Activated naive CD4-positive, alpha-beta T cell treated with anti-CD3 and anti-CD28 coated beads for 36 hours (primary cell): ENCODE measurements around the gene ZGLP1. TPM values are rescaled to one million over a fixed set of nuclear protein-coding genes. Genes with fewer than 3 reads are reported as not detected.
"Not testable (repeated sequence)": the region's sequence is repeated elsewhere in the genome, so short reads cannot be mapped to it uniquely, and the experiment has no call there.

ENCODE experiments used
- CTCF ChIA-PET: fragments of 350-600 bp; sonication (Branson Sonifier 250); formaldehyde crosslinking; loops from one replicate; lab custom pipeline; 2021; ENCODE audit warnings: antibody characterized with exemption; lab: Charles Lee
- DNase-seq: peaks from one replicate; pipeline ENCODE4 v3.0.0-alpha.2; 2020
- H3K27ac Mint-ChIP-seq: one replicate; pipeline ENCODE4 v1.8.0; 2021; ENCODE audit warnings: mild to moderate bottlenecking, mixed read lengths
- H3K27me3 Mint-ChIP-seq: one replicate; pipeline ENCODE4 v1.8.0; 2021; ENCODE audit warnings: low read depth, mixed read lengths
- H3K36me3 Mint-ChIP-seq: one replicate; pipeline ENCODE4 v1.8.0; 2021; ENCODE audit warnings: low read depth, mixed read lengths
- H3K4me1 Mint-ChIP-seq: one replicate; pipeline ENCODE4 v1.8.0; 2021; ENCODE audit warnings: low read depth, mixed read lengths
- H3K4me3 Mint-ChIP-seq: one replicate; pipeline ENCODE4 v1.8.0; 2021; ENCODE audit warnings: mild to moderate bottlenecking, moderate library complexity, mixed read lengths
- H3K9me3 Mint-ChIP-seq: one replicate; pipeline ENCODE4 v1.8.0; 2021; ENCODE audit warnings: mixed read lengths
- intact Hi-C: fragments of 100-400 bp; cut with micrococcal nuclease; formaldehyde crosslinking; loops from one replicate; pipeline ENCODE4 v1.15.1; 2023
- total RNA-seq, 2 experiments: library from RNA; stranded (reverse); gene quantifications; one replicate each; pipeline ENCODE4 v1.2.3, GENCODE V29; 2021

ZGLP1 gene
- total RNA-seq = 1 to 10 TPM in 1 of 2 experiments, under 1 TPM in 1; 0.86 to 1.1 TPM

- CTCF ChIA-PET = no interaction called here
- H3K36me3 Mint-ChIP-seq = peaks cover 8% of the 10 kb centered on the region
- no peak within 1 kb of the TSS for H3K27ac Mint-ChIP-seq
- intact Hi-C loops = no loop called here
- no peak within 1 kb of the TSS for H3K4me3 Mint-ChIP-seq
- H3K4me1 Mint-ChIP-seq = peaks cover 3% of the 10 kb centered on the region
- DNase-seq = no peak
- no peaks in the 10 kb centered on the region for H3K27me3 Mint-ChIP-seq
- no peaks in the 10 kb centered on the region for H3K9me3 Mint-ChIP-seq
Observed at GRCh38 chr19:10309423-10309822, at the start of gene ZGLP1. Gene ZGLP1 (minus strand): TSS chr19:10309815.

- Mint-ChIP-seq H3K4me3 (no peak overlapping the region), H3K36me3 (peaks cover 31% of the 10 kb centered on the region), H3K27me3 (no peaks in the 10 kb centered on the region), H3K27ac (no peak overlapping the region), H3K9me3 (no peaks in the 10 kb centered on the region), H3K4me1 (no peaks in the 10 kb centered on the region)
- DNase-seq = no peak
- CTCF ChIA-PET = no interaction called here
- intact Hi-C loops = no loop called here
Observed at GRCh38 chr19:10356431-10356830, 46.8 kb upstream of the ZGLP1 start.

GRCh38 chr19:10353793-10354391, 44.3 kb upstream of the ZGLP1 start:
- Mint-ChIP-seq H3K27ac (no peak overlapping the region), H3K36me3 (peaks cover 23% of the 10 kb centered on the region), H3K9me3 (no peaks in the 10 kb centered on the region), H3K4me3 (no peak overlapping the region), H3K27me3 (no peaks in the 10 kb centered on the region), H3K4me1 (no peaks in the 10 kb centered on the region)
- intact Hi-C loops = no loop called here
- DNase-seq = peak; percentile 39
- CTCF ChIA-PET = no interaction called here

- CTCF ChIA-PET = no interaction called here
- no peaks in the 10 kb centered on the region for H3K9me3 Mint-ChIP-seq
- no peak overlapping the region for H3K27ac Mint-ChIP-seq
- no peaks in the 10 kb centered on the region for H3K27me3 Mint-ChIP-seq
- no peak overlapping the region for H3K4me3 Mint-ChIP-seq
- H3K4me1 Mint-ChIP-seq = no peaks in the 10 kb centered on the region
- no peak for DNase-seq
- intact Hi-C loops = no loop called here
- H3K36me3 Mint-ChIP-seq = peaks cover 23% of the 10 kb centered on the region
Observed at GRCh38 chr19:10352764-10353671, 43.4 kb upstream of the ZGLP1 start.

- Mint-ChIP-seq H3K4me1 (no peaks in the 10 kb centered on the region), H3K9me3 (no peaks in the 10 kb centered on the region), H3K4me3 (no peak overlapping the region), H3K27me3 (no peaks in the 10 kb centered on the region), H3K36me3 (peaks cover 2% of the 10 kb centered on the region), H3K27ac (no peak overlapping the region)
- intact Hi-C loops = no loop called here
- DNase-seq = no peak
- CTCF ChIA-PET = no interaction called here
Observed at GRCh38 chr19:10346509-10346908, 36.9 kb upstream of the ZGLP1 start.

- Mint-ChIP-seq H3K27ac (no peak overlapping the region), H3K4me3 (no peak overlapping the region), H3K9me3 (no peaks in the 10 kb centered on the region), H3K27me3 (no peaks in the 10 kb centered on the region), H3K36me3 (no peaks in the 10 kb centered on the region), H3K4me1 (peaks cover 8% of the 10 kb centered on the region)
- intact Hi-C loops = no loop called here
- CTCF ChIA-PET = interaction anchor here (0.6 to 1.5 kb wide), 2 partner anchors 17 to 78 kb away, joined by 3 to 4 read pairs; no protein-coding TSS in a partner anchor
- no peak for DNase-seq
Observed at GRCh38 chr19:10344780-10345179, 35.2 kb upstream of the ZGLP1 start.

GRCh38 chr19:10343495-10343894, 33.9 kb upstream of the ZGLP1 start:
- intact Hi-C loops = no loop called here
- Mint-ChIP-seq H3K9me3 (no peaks in the 10 kb centered on the region), H3K4me1 (peaks cover 18% of the 10 kb centered on the region), H3K36me3 (no peaks in the 10 kb centered on the region), H3K4me3 (no peak overlapping the region), H3K27me3 (no peaks in the 10 kb centered on the region), H3K27ac (no peak overlapping the region)
- no peak for DNase-seq
- CTCF ChIA-PET = interaction anchor here (1.0 kb wide), 1 partner anchor 45 kb away, joined by 3 read pairs; no protein-coding TSS in a partner anchor

GRCh38 chr19:10339977-10340376, 30.4 kb upstream of the ZGLP1 start:
- intact Hi-C loops = loop anchor here (10.0 kb wide), 3 partner anchors 145 to 625 kb away; partner anchors contain the start of genes ANGPTL6, DNMT1, PPAN and SMARCA4
- no peaks in the 10 kb centered on the region for H3K9me3 Mint-ChIP-seq
- peak overlapping the region; percentile 83 for H3K4me3 Mint-ChIP-seq
- H3K27me3 Mint-ChIP-seq = no peaks in the 10 kb centered on the region
- DNase-seq = no peak
- peak overlapping the region; percentile 95 for H3K27ac Mint-ChIP-seq
- CTCF ChIA-PET = interaction anchor here (0.6 to 1.5 kb wide), 5 partner anchors 33 to 240 kb away, joined by 3 to 7 read pairs (median 6); no protein-coding TSS in a partner anchor
- H3K4me1 Mint-ChIP-seq = peaks cover 34% of the 10 kb centered on the region
- peaks cover 3% of the 10 kb centered on the region for H3K36me3 Mint-ChIP-seq

- H3K27ac Mint-ChIP-seq = peak within 1 kb of the TSS; percentile 95
- DNase-seq = peak; percentile 88
- peak within 1 kb of the TSS; percentile 83 for H3K4me3 Mint-ChIP-seq
- no peaks in the 10 kb centered on the region for H3K9me3 Mint-ChIP-seq
- CTCF ChIA-PET = interaction anchor here (0.6 to 1.5 kb wide), 4 partner anchors 33 to 240 kb away, joined by 3 to 7 read pairs (median 6); no protein-coding TSS in a partner anchor
- peaks cover 34% of the 10 kb centered on the region for H3K4me1 Mint-ChIP-seq
- intact Hi-C loops = loop anchor here (10.0 kb wide), 3 partner anchors 145 to 625 kb away; partner anchors contain the start of genes ANGPTL6, DNMT1, PPAN and SMARCA4
- no peaks in the 10 kb centered on the region for H3K27me3 Mint-ChIP-seq
- peaks cover 5% of the 10 kb centered on the region for H3K36me3 Mint-ChIP-seq
Observed at GRCh38 chr19:10339380-10339960, 29.9 kb upstream of the ZGLP1 start, which contains the start of gene ICAM3. Gene ICAM3 (minus strand): TSS chr19:10339624. CDS start chr19:10339614, 10 bp downstream.

- Mint-ChIP-seq H3K36me3 (peaks cover 9% of the 10 kb centered on the region), H3K4me1 (peaks cover 37% of the 10 kb centered on the region), H3K9me3 (no peaks in the 10 kb centered on the region), H3K4me3 (peak overlapping the region; percentile 83), H3K27ac (peak overlapping the region; percentile 95), H3K27me3 (no peaks in the 10 kb centered on the region)
- DNase-seq = peak; percentile 43
- CTCF ChIA-PET = no interaction called here
- intact Hi-C loops = loop anchor here (10.0 kb wide), 3 partner anchors 144 to 626 kb away; partner anchors contain the start of genes ANGPTL6, DNMT1, PPAN and SMARCA4
Observed at GRCh38 chr19:10338940-10339339, 29.3 kb upstream of the ZGLP1 start.

GRCh38 chr19:10336725-10337124, 27.1 kb upstream of the ZGLP1 start:
- CTCF ChIA-PET = interaction anchor here (0.6 kb wide), 1 partner anchor 1172 kb away, joined by 3 read pairs; no protein-coding TSS in a partner anchor
- Mint-ChIP-seq H3K4me1 (peaks cover 55% of the 10 kb centered on the region), H3K27ac (peak overlapping the region; percentile 59), H3K36me3 (peaks cover 21% of the 10 kb centered on the region)
- DNase-seq, H3K27me3 Mint-ChIP-seq, H3K9me3 Mint-ChIP-seq, H3K4me3 Mint-ChIP-seq: not testable (repeated sequence)
- intact Hi-C loops = loop anchor here (10.0 kb wide), 3 partner anchors 142 to 628 kb away; partner anchors contain the start of genes ANGPTL6, DNMT1, PPAN and SMARCA4
